K562 (cell line): Measurements from ENCODE around the gene TMEM121B. TPM values are rescaled to one million over a fixed set of nuclear protein-coding genes. Genes with fewer than 3 reads are reported as not detected.

Source experiments
- ATAC-seq: fragments of 200-7000 bp; cut with Tn5 transposase; 3 replicates; pipeline ENCODE4 v1.9.1; 2020; ENCODE audit warnings: moderate library complexity
- BruUV-seq: library from RNA; stranded (reverse); fragments of 400-500 nt; replicated peaks from 2 replicates; lab custom pipeline; 2021; lab: Mats Ljungman, UMichigan
- CTCF ChIA-PET: fragments of 300-600 bp; formaldehyde crosslinking; extraction: SDS; loops from one replicate; lab custom pipeline; 2021; ENCODE audit warnings: low intra/inter-chr PET ratio; lab: Yijun Ruan, JAX
- POLR2A ChIA-PET: fragments of 300-600, 350-650 bp; sonication (Branson Sonifier 250); formaldehyde crosslinking; extraction: SDS; loops from one replicate; lab custom pipeline; 2021; ENCODE audit warnings: antibody characterized with exemption, inconsistent platforms; lab: Yijun Ruan, JAX
- DNase-seq, 4 experiments: peaks; one replicate each; pipeline versions ENCODE4 v3.0.0 to v3.0.0-alpha.2; 2011 to 2018; ENCODE audit warnings: low spot score in 3 of 4, mixed read lengths in 3 of 4; ENCODE audit errors: extremely low read depth in 1 of 4
- FAIRE-seq: peaks from 2 replicates; lab custom pipeline; 2011; peaks lifted over from hg19 to GRCh38; lab: Jason Lieb, UNC
- H2AFZ ChIP-seq: 2 replicates; pipeline ENCODE4 v1.6.0; 2011; ENCODE audit warnings: low read depth, low read length, control low read depth, inconsistent platforms
- H3K27ac ChIP-seq: fragments of 200-600 bp; 3 replicates; pipeline ENCODE4 v1.8.0; 2011; ENCODE audit warnings: low read depth, mild to moderate bottlenecking, control low read depth, inconsistent platforms, low read length, moderate library complexity, mixed read lengths; ENCODE audit errors: extremely low read depth
- H3K27me3 ChIP-seq, 2 experiments: fragments of 300-600 bp in 1 of 2; 2 replicates in 1 of 2; 3 replicates in 1 of 2; pipeline versions ENCODE4 v1.6.0 to v1.8.0; 2011; ENCODE audit warnings: inconsistent platforms in 2 of 2, low read length in 2 of 2, mild to moderate bottlenecking in 1 of 2, mixed read lengths in 1 of 2, moderate library complexity in 1 of 2; ENCODE audit not compliant: control insufficient read depth in 2 of 2, insufficient read depth in 2 of 2
- H3K36me3 ChIP-seq: fragments of 300-600 bp; 3 replicates; pipeline ENCODE4 v1.8.0; 2011; ENCODE audit warnings: mild to moderate bottlenecking, low read length, inconsistent platforms; ENCODE audit not compliant: control insufficient read depth, insufficient read depth
- H3K4me1 ChIP-seq, 2 experiments: fragments of 200-600 bp in 1 of 2; replicated peaks in 1 of 2; 2 replicates in 1 of 2; 3 replicates in 1 of 2; pipeline versions ENCODE4 v1.5.1 to v1.8.0; 2011; ENCODE audit warnings: inconsistent platforms in 2 of 2, low read length in 2 of 2, mild to moderate bottlenecking in 1 of 2, mixed read lengths in 1 of 2, moderate library complexity in 1 of 2; ENCODE audit not compliant: control insufficient read depth in 2 of 2, insufficient read depth in 2 of 2
- H3K4me2 ChIP-seq: 2 replicates; pipeline ENCODE4 v1.6.1; 2011; ENCODE audit warnings: low read length, control low read depth, inconsistent platforms, mixed read lengths; ENCODE audit not compliant: insufficient read depth
- H3K4me3 ChIP-seq: fragments of 200-600 bp; sonication (generic), shearing (Covaris generic); 2 replicates; pipeline ENCODE4 v1.5.1; 2016; ENCODE audit warnings: control low read depth, inconsistent platforms
- H3K79me2 ChIP-seq: fragments of 200-600 bp; 3 replicates; pipeline ENCODE4 v1.8.0; 2011; ENCODE audit warnings: low read length, inconsistent platforms; ENCODE audit not compliant: control insufficient read depth, insufficient read depth
- H3K9ac ChIP-seq, 2 experiments: 2 replicates each; pipeline versions ENCODE4 v1.6.0 to v1.6.1; 2011; ENCODE audit warnings: low read depth in 2 of 2, low read length in 2 of 2, control low read depth in 1 of 2, inconsistent platforms in 1 of 2, mild to moderate bottlenecking in 1 of 2, mixed read lengths in 1 of 2; ENCODE audit not compliant: insufficient read depth in 1 of 2
- H3K9me1 ChIP-seq: one replicate; pipeline ENCODE4 v1.6.0; 2011; ENCODE audit warnings: inconsistent platforms, mild to moderate bottlenecking, low read length, moderate library complexity; ENCODE audit not compliant: control insufficient read depth, insufficient read depth
- H3K9me3 ChIP-seq: replicated peaks from 2 replicates; pipeline ENCODE4 v1.5.1; 2011; ENCODE audit warnings: low read depth, low read length, inconsistent platforms; ENCODE audit not compliant: control insufficient read depth, insufficient read depth
- H4K20me1 ChIP-seq: replicated peaks from 2 replicates; pipeline ENCODE4 v1.6.1; 2011; ENCODE audit warnings: low read length, inconsistent platforms, mixed read lengths; ENCODE audit not compliant: control insufficient read depth, insufficient read depth
- ATF1 ChIP-seq, 2 experiments: fragments of 450-650 bp in 1 of 2; IDR thresholded peaks; 2 replicates each; pipeline ENCODE4 v1.6.1; 2016; ENCODE audit warnings: missing compliant biosample characterization in 1 of 2, missing genetic modification characterization in 1 of 2
- BACH1 ChIP-seq: fragments of 200-800 bp; sonication (Bioruptor generic); IDR thresholded peaks from 2 replicates; pipeline ENCODE4 v1.6.1; 2016; ENCODE audit warnings: missing genetic modification characterization, missing compliant biosample characterization
- COPS2 ChIP-seq: fragments of 450-650 bp; conservative IDR thresholded peaks from 2 replicates; pipeline ENCODE4 v1.6.1; 2016; ENCODE audit warnings: mild to moderate bottlenecking, moderate library complexity
- EZH2 ChIP-seq: IDR thresholded peaks from 2 replicates; pipeline ENCODE4 v1.6.1; 2012; ENCODE audit warnings: low read depth, mild to moderate bottlenecking, inconsistent platforms, low read length, borderline replicate concordance
- FOXO4 ChIP-seq: fragments of 450-650 bp; formaldehyde crosslinking; IDR thresholded peaks from 2 replicates; pipeline ENCODE4 v1.4.0; 2020; ENCODE audit warnings: mild to moderate bottlenecking, moderate library complexity
- GABPB1 ChIP-seq: sonication (generic); formaldehyde crosslinking; IDR thresholded peaks from 2 replicates; pipeline ENCODE4 v1.8.0; 2022; ENCODE audit warnings: mild to moderate bottlenecking, missing genetic modification reagents
- MIER1 ChIP-seq: fragments of 450-650 bp; IDR thresholded peaks from 2 replicates; pipeline ENCODE4 v1.6.1; 2016; ENCODE audit warnings: antibody characterized with exemption, mild to moderate bottlenecking, low read depth
- NR3C1 ChIP-seq: sonication (generic); formaldehyde crosslinking; IDR thresholded peaks from 2 replicates; pipeline ENCODE4 v1.8.1; 2022; ENCODE audit warnings: missing genetic modification reagents
- PCBP2 ChIP-seq: fragments of 200-400 bp; formaldehyde crosslinking; IDR thresholded peaks from 2 replicates; pipeline ENCODE4 v1.6.1; 2018; ENCODE audit warnings: low read length, low read depth, mild to moderate bottlenecking, moderate library complexity; ENCODE audit not compliant: poor library complexity, severe bottlenecking
- STAT6 ChIP-seq: sonication (generic); formaldehyde crosslinking; IDR thresholded peaks from 2 replicates; pipeline ENCODE4 v1.8.1; 2023; ENCODE audit warnings: mild to moderate bottlenecking, missing genetic modification reagents
- ZNF133 ChIP-seq: fragments of 250-450 bp; sonication (Bioruptor Pico); IDR thresholded peaks from 2 replicates; pipeline ENCODE4 v1.4.0; 2020; ENCODE audit warnings: mild to moderate bottlenecking
- ZNF165 ChIP-seq: fragments of 250-450 bp; sonication (Bioruptor Pico); IDR thresholded peaks from 2 replicates; pipeline ENCODE4 v1.4.0; 2020; ENCODE audit warnings: borderline replicate concordance
- ZNF41 ChIP-seq: fragments of 250-450 bp; sonication (Bioruptor Pico); conservative IDR thresholded peaks from 2 replicates; pipeline ENCODE4 v1.4.0; 2020; ENCODE audit warnings: mild to moderate bottlenecking
- ZNF431 ChIP-seq: sonication (generic); formaldehyde crosslinking; IDR thresholded peaks from 2 replicates; pipeline ENCODE4 v1.8.0; 2022; ENCODE audit warnings: mild to moderate bottlenecking, missing genetic modification reagents
- ZNF511 ChIP-seq: sonication (generic); formaldehyde crosslinking; IDR thresholded peaks from 2 replicates; pipeline ENCODE4 v1.8.0; 2022; ENCODE audit warnings: mild to moderate bottlenecking, missing genetic modification reagents
- ZNF707 ChIP-seq: fragments of 250-450 bp; sonication (Bioruptor Pico); conservative IDR thresholded peaks from 2 replicates; pipeline ENCODE4 v1.8.0; 2022; ENCODE audit warnings: inconsistent platforms, mild to moderate bottlenecking, moderate library complexity
- ZNF77 ChIP-seq: fragments of 250-450 bp; sonication (Bioruptor Pico); IDR thresholded peaks from 2 replicates; pipeline ENCODE4 v1.5.0; 2020
- WGBS: fragments of 100-300 bp; shearing (Covaris generic); methylation state at CpG from one replicate; pipeline ENCODE4 v1.1.6; 2016; ENCODE audit warnings: low coverage, mixed read lengths; ENCODE audit not compliant: insufficient coverage; ENCODE audit errors: missing lambda C conversion rate; 5-methylcytosine and 5-hydroxymethylcytosine counted together
- in situ Hi-C: fragments of 300-500 bp; cut with MboI; formaldehyde crosslinking; loops from 4 replicates; pipeline ENCODE4 v1.15.0; 2018; ENCODE audit warnings: inconsistent platforms, mixed read lengths
- intact Hi-C: fragments of 100-400 bp; cut with micrococcal nuclease; formaldehyde crosslinking; loops from 2 replicates; pipeline ENCODE4 v1.14.2; 2022
- polyA plus RNA-seq, 8 experiments: library from polyadenylated mRNA; depleted of rRNA in 4 of 8; stranded (reverse) in 5 of 8; unstranded in 3 of 8; fragments of >200 nt; fragmentation: Nextera tagmentation in 2 of 8; fragmentation: Illumina TruSeq in 1 of 8; extraction: Ambion mirVana in 2 of 8; extraction: Trizol in 1 of 8; gene quantifications; 2 replicates each; pipeline versions ENCODE4 v1.2.1 to v1.2.3, GENCODE V29; 2011 to 2014; ENCODE audit warnings: inconsistent platforms in 1 of 8, missing spikeins in 1 of 8
- total RNA-seq, 7 experiments: library from RNA; depleted of rRNA in 6 of 7; stranded (reverse); fragments of >200 nt in 6 of 7; fragmentation: Illumina TruSeq in 2 of 7; extraction: Trizol in 2 of 7; gene quantifications; 2 replicates each; pipeline versions ENCODE4 v1.2.1 to v1.2.3, GENCODE V29; 2011 to 2021; ENCODE audit warnings: low replicate concordance in 1 of 7
- TF ChIP-seq, protein P1 (sequence below): fragments of 450-650 bp; conservative IDR thresholded peaks from 2 replicates; pipeline ENCODE4 v1.6.1; 2016; ENCODE audit warnings: missing genetic modification characterization, low read depth, mild to moderate bottlenecking, missing compliant biosample characterization, moderate library complexity

Gene TMEM121B
- total and polyA plus RNA-seq, 9 of the 15 experiments (the other 6 are each of a cell fraction or from before 2014, with no cell fraction given) = 0.03 to 0.07 (median 0.03) TPM; not detected in 6

DNA sequence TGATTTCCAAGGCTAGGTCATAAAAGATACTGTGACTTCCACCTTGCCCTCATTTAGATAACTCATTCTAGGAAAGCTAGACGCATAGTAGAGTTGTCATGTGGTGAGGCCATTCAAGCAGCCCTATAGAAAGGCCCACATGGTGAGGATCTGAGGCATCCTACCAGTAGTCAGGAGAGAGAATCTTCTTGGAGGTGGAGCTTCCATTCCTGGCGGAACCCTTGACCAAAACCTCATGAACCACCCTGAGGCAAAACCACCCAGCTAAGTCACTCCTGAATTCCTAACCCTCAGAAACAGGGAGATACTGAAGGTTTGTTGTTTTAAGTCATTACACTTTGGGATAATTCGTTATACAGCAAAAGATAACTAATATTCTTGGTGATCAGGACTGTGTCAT is 40.8 kb upstream of the TMEM121B start:
- H3K4me2 ChIP-seq = no peak overlapping the region
- H3K27me3 ChIP-seq = peaks cover 20 to 27% of the 10 kb centered on the region in 2 experiments; a peak in 4 of 5 replicates
- H3K4me3 ChIP-seq = no peak overlapping the region
- H3K9me3 ChIP-seq = no peaks in the 10 kb centered on the region
- H4K20me1 ChIP-seq = 0 out of 2 replicates have a peak, but pooled peaks cover 4% of the 10 kb centered on the region
- H3K9me1 ChIP-seq = no peaks in the 10 kb centered on the region
- no peak for FAIRE-seq
- WGBS = 5% methylated on average over 3 of the region's 3 CpGs
- peaks cover 12% of the 10 kb centered on the region for H3K79me2 ChIP-seq
- no TSS peak for BruUV-seq
- no peak overlapping the region for H3K9ac ChIP-seq
- H3K4me1 ChIP-seq = peaks cover 5 to 18% of the 10 kb centered on the region in 2 experiments; a peak in 3 of 5 replicates
- H3K36me3 ChIP-seq = peaks cover 7% of the 10 kb centered on the region; the same call in 2 of the 3 replicates
- ChIA-PET CTCF (no interaction called here), POLR2A (interaction anchor here (0.6 to 1.5 kb wide), 2 partner anchors 10 to 343 kb away, joined by 3 to 4 read pairs; no protein-coding TSS in a partner anchor)
- H3K27ac ChIP-seq = no peak overlapping the region
- no peak overlapping the region for H2AFZ ChIP-seq
- intact Hi-C loops = no loop called here
- DNase-seq = no peak
- in situ Hi-C loops = no loop called here
- ATAC-seq = no peak
- TF ChIP-seq ZNF165 (CRISPR knock-in tag) (no peak), FOXO4 (CRISPR knock-in tag) (no peak), MIER1 (no peak), COPS2 (no peak), ATF1 (CRISPR knock-in tag; IDR thresholded peaks at IDR 0.05) (no peak), ATF1 (tag; IDR thresholded peaks at IDR 0.05) (no peak), ZNF707 (CRISPR knock-in tag) (no peak), GABPB1 (no peak), ZNF41 (CRISPR knock-in tag) (no peak), ZNF511 (CRISPR knock-in tag) (no peak), PCBP2 (no peak), ZNF431 (CRISPR knock-in tag) (no peak), EZH2 (no peak), ZNF133 (CRISPR knock-in tag) (no peak), BACH1 (no peak), NR3C1 (no peak), ZNF77 (CRISPR knock-in tag) (no peak), STAT6 (CRISPR knock-in tag) (no peak)
- TF ChIP-seq, protein P1, sequence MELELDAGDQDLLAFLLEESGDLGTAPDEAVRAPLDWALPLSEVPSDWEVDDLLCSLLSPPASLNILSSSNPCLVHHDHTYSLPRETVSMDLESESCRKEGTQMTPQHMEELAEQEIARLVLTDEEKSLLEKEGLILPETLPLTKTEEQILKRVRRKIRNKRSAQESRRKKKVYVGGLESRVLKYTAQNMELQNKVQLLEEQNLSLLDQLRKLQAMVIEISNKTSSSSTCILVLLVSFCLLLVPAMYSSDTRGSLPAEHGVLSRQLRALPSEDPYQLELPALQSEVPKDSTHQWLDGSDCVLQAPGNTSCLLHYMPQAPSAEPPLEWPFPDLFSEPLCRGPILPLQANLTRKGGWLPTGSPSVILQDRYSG = no peak
